ENCODE results near the gene LCN9.

DNA sequence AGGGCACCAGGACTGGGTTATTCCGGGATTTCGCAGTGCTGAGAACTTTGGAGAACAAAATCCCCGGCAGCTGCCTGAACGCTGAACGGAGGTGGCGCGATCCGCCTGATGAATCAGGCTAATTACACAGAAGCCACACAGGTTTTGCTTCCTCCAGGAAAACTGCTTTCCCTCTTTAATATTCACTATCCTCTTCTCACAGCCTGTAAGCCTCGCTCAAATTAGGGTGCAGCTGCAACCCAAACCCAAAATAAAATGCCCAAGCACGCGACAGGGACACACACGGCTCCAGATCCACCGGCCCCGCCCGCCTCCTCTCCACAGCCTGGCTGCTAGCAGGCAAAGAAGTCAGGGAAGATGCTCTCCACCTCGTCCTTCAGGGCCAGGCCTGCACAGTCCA, 30.2 kb downstream of the LCN9 start:
- TF ChIP-seq, protein P1, sequence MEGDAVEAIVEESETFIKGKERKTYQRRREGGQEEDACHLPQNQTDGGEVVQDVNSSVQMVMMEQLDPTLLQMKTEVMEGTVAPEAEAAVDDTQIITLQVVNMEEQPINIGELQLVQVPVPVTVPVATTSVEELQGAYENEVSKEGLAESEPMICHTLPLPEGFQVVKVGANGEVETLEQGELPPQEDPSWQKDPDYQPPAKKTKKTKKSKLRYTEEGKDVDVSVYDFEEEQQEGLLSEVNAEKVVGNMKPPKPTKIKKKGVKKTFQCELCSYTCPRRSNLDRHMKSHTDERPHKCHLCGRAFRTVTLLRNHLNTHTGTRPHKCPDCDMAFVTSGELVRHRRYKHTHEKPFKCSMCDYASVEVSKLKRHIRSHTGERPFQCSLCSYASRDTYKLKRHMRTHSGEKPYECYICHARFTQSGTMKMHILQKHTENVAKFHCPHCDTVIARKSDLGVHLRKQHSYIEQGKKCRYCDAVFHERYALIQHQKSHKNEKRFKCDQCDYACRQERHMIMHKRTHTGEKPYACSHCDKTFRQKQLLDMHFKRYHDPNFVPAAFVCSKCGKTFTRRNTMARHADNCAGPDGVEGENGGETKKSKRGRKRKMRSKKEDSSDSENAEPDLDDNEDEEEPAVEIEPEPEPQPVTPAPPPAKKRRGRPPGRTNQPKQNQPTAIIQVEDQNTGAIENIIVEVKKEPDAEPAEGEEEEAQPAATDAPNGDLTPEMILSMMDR (IDR thresholded peaks at IDR 0.05), result no peak
- TF ChIP-seq POLR2AphosphoS5 (IDR thresholded peaks at IDR 0.05; ENCODE audit: low read depth, low read length) (no peak), REST (IDR thresholded peaks at IDR 0.05; ENCODE audit: insufficient read depth in 1 of 2, low read depth in 2 of 2, low read length in 1 of 2) (no peak)

Measured in Panc1 (cell line).